B cell (primary cell): ENCODE data around the gene PTPRC. TPM values are rescaled to one million over a fixed set of nuclear protein-coding genes. Genes with fewer than 3 reads are reported as not detected.

ENCODE experiments used
- ATAC-seq: fragments of 200-7000 bp; cut with Tn5 transposase; one replicate; pipeline ENCODE4 v1.10.0; 2021; ENCODE audit warnings: low read depth, mild to moderate bottlenecking, moderate number of reproducible peaks, moderate library complexity
- CTCF ChIA-PET: fragments of 350-600 bp; sonication (Branson Sonifier 250); formaldehyde crosslinking; loops from one replicate; lab custom pipeline; 2021; ENCODE audit warnings: antibody characterized with exemption, inconsistent platforms; lab: Charles Lee
- POLR2A ChIA-PET: fragments of 350-600 bp; sonication (Branson Sonifier 250); formaldehyde crosslinking; loops from one replicate; lab custom pipeline; 2021; ENCODE audit warnings: antibody characterized with exemption; lab: Charles Lee
- DNase-seq: peaks from one replicate; pipeline ENCODE4 v3.0.0; 2013
- H2AFZ ChIP-seq: 2 replicates; pipeline ENCODE4 v1.6.1; 2012; ENCODE audit warnings: mild to moderate bottlenecking, low read depth, low read length; ENCODE audit not compliant: insufficient read depth, poor library complexity, severe bottlenecking
- H3K27ac ChIP-seq, 2 donors: 1 replicate in 1 of 2; 2 replicates in 1 of 2; pipeline ENCODE4 v1.5.1; 2012 to 2013; ENCODE audit warnings: low read length in 2 of 2, mild to moderate bottlenecking in 2 of 2, moderate library complexity in 1 of 2
- H3K27me3 ChIP-seq, 4 experiments: fragments of 200-600 bp in 1 of 4; sonication (generic) in 1 of 4; replicated peaks in 1 of 4; 1 replicate in 2 of 4; 2 replicates in 2 of 4; pipeline versions ENCODE4 v1.6.1 to v1.7.0; 2013 to 2016; ENCODE audit warnings: low read length in 3 of 4, mild to moderate bottlenecking in 2 of 4, mixed read lengths in 1 of 4, moderate library complexity in 1 of 4; ENCODE audit not compliant: insufficient read depth in 4 of 4, control insufficient read depth in 3 of 4; ENCODE audit errors: control extremely low read depth in 1 of 4
- H3K36me3 ChIP-seq, 2 experiments: replicated peaks in 1 of 2; 1 replicate in 1 of 2; 2 replicates in 1 of 2; pipeline versions ENCODE4 v1.6.1 to v1.7.1; 2013; ENCODE audit warnings: low read length in 1 of 2; ENCODE audit not compliant: insufficient read depth in 2 of 2, control insufficient read depth in 1 of 2; ENCODE audit errors: control extremely low read depth in 1 of 2, extremely low read depth in 1 of 2
- H3K4me1 ChIP-seq, 2 donors: fragments of 200-600 bp in 1 of 2; sonication (generic) in 1 of 2; 1 replicate in 1 of 2; 2 replicates in 1 of 2; pipeline versions ENCODE4 v1.5.1 to v1.6.1; 2013 to 2017; ENCODE audit warnings: low read length in 2 of 2; ENCODE audit not compliant: control insufficient read depth in 2 of 2, insufficient read depth in 2 of 2
- H3K4me2 ChIP-seq: replicated peaks from 2 replicates; pipeline ENCODE3; 2012; ENCODE audit warnings: mild to moderate bottlenecking, low read depth, low read length; ENCODE audit not compliant: poor library complexity, severe bottlenecking
- H3K4me3 ChIP-seq, 5 experiments: fragments of 200-600 bp in 1 of 5; sonication (generic) in 1 of 5; 1 replicate in 3 of 5; 2 replicates in 2 of 5; pipeline versions ENCODE4 v1.5.1 to v1.7.0; 2011 to 2016; ENCODE audit warnings: low read length in 4 of 5, mild to moderate bottlenecking in 4 of 5, low read depth in 2 of 5, control low read depth in 1 of 5, moderate library complexity in 1 of 5; ENCODE audit not compliant: insufficient read depth in 1 of 5; ENCODE audit errors: control extremely low read depth in 1 of 5, extremely low read depth in 1 of 5
- H3K79me2 ChIP-seq: fragments of 200-600 bp; sonication (generic); one replicate; pipeline ENCODE4 v1.6.0; 2016; ENCODE audit warnings: low read length; ENCODE audit not compliant: control insufficient read depth, insufficient read depth
- H3K9ac ChIP-seq: fragments of 200-600 bp; sonication (generic); 2 replicates; pipeline ENCODE4 v1.6.1; 2017; ENCODE audit warnings: mild to moderate bottlenecking, low read length, moderate library complexity
- H3K9me3 ChIP-seq, 3 donors: one replicate each; pipeline versions ENCODE4 v1.6.1 to v1.7.1; 2013; ENCODE audit warnings: low read length in 2 of 3; ENCODE audit not compliant: control insufficient read depth in 2 of 3, insufficient read depth in 1 of 3; ENCODE audit errors: control extremely low read depth in 1 of 3
- H4K20me1 ChIP-seq: 2 replicates; pipeline ENCODE4 v1.6.0; 2012; ENCODE audit warnings: mild to moderate bottlenecking, low read length; ENCODE audit not compliant: insufficient read depth, control insufficient read depth, poor library complexity, severe bottlenecking
- H3K27ac Mint-ChIP-seq: one replicate; pipeline ENCODE4 v1.8.0; 2021; ENCODE audit warnings: mixed read lengths
- H3K27me3 Mint-ChIP-seq: one replicate; pipeline ENCODE4 v1.8.0; 2021; ENCODE audit warnings: mixed read lengths
- H3K4me1 Mint-ChIP-seq: one replicate; pipeline ENCODE4 v1.8.0; 2021; ENCODE audit warnings: mixed read lengths
- H3K4me3 Mint-ChIP-seq: one replicate; pipeline ENCODE4 v1.8.0; 2021; ENCODE audit warnings: mixed read lengths
- H3K9me3 Mint-ChIP-seq: one replicate; pipeline ENCODE4 v1.8.0; 2022; ENCODE audit warnings: mixed read lengths; ENCODE audit not compliant: insufficient read depth
- CTCF ChIP-seq: fragments of 200-600 bp; IDR thresholded peaks from one replicate; pipeline ENCODE4 v1.8.0; 2022; ENCODE audit warnings: antibody characterized with exemption, mild to moderate bottlenecking
- EZH2 ChIP-seq: IDR thresholded peaks from 2 replicates; pipeline ENCODE4 v1.6.1; 2012; ENCODE audit warnings: borderline replicate concordance, low read depth, mild to moderate bottlenecking, moderate library complexity, low read length; ENCODE audit not compliant: insufficient read depth, poor library complexity, severe bottlenecking
- whole genome bisulfite sequencing: methylation state at CpG from one replicate; pipeline ENCODE4 v1.1.5; 2013; ENCODE audit warnings: missing lambda C conversion rate; ENCODE audit not compliant: insufficient coverage; 5-methylcytosine and 5-hydroxymethylcytosine counted together
- intact Hi-C: fragments of 100-400 bp; cut with micrococcal nuclease; formaldehyde crosslinking; loops from one replicate; pipeline ENCODE4 v1.10.0; 2022
- polyA plus RNA-seq: library from polyadenylated mRNA; depleted of rRNA; stranded (reverse); fragments of >200 nt; gene quantifications from 2 replicates; pipeline ENCODE4 v1.2.3, GENCODE V29; 2012
- total RNA-seq, 2 donors: library from RNA; stranded (reverse); fragments of 120-200 nt in 1 of 2; gene quantifications; 1 replicate in 1 of 2; 2 replicates in 1 of 2; pipeline versions ENCODE4 v1.2.3 to v1.2.4, GENCODE V29; 2013 to 2022

PTPRC gene
- total and polyA plus RNA-seq, 2 donors (not counting 1 experiment from before 2014, with no cell fraction given): 151 to 543 TPM

GRCh38 chr1:198649968-198650338 is 11.1 kb downstream of the PTPRC start:
- no peaks in the 10 kb centered on the region for H3K9me3 Mint-ChIP-seq
- Histone ChIP-seq H3K36me3 (peaks cover 20 to 66% of the 10 kb centered on the region in 2 experiments), H3K9ac (peak overlapping the region; percentile 17), H4K20me1 (peaks cover 45% of the 10 kb centered on the region), H3K27me3 (no peaks in the 10 kb centered on the region), H2AFZ (no peak overlapping the region), H3K4me3 (no peak overlapping the region), H3K9me3 (no peaks in the 10 kb centered on the region), H3K79me2 (peaks cover 100% of the 10 kb centered on the region), H3K4me2 (peak overlapping the region; percentile 83), H3K4me1 (peaks cover 38 to 94% of the 10 kb centered on the region in 2 donors), H3K27ac (peak overlapping the region; percentile 36 to 90)
- TF ChIP-seq CTCF (no peak), EZH2 (no peak)
- ATAC-seq: peak; percentile 32
- POLR2A ChIA-PET: interaction anchor here (0.6 to 2.1 kb wide), 5 partner anchors 11 to 42 kb away, joined by 3 to 10 read pairs (median 4); partner anchors contain the start of gene PTPRC
- intact Hi-C loops: no loop called here
- peak overlapping the region; percentile 76 for H3K27ac Mint-ChIP-seq
- WGBS: 76% methylated on average over 2 of the region's 2 CpGs
- CTCF ChIA-PET: interaction anchor here (1.0 to 1.9 kb wide), 6 partner anchors 13 to 183 kb away, joined by 3 to 14 read pairs (median 4); no protein-coding TSS in a partner anchor
- peaks cover 66% of the 10 kb centered on the region for H3K4me1 Mint-ChIP-seq
- H3K27me3 Mint-ChIP-seq: no peaks in the 10 kb centered on the region
- DNase-seq: no peak
- H3K4me3 Mint-ChIP-seq: peak overlapping the region; percentile 53

DNA sequence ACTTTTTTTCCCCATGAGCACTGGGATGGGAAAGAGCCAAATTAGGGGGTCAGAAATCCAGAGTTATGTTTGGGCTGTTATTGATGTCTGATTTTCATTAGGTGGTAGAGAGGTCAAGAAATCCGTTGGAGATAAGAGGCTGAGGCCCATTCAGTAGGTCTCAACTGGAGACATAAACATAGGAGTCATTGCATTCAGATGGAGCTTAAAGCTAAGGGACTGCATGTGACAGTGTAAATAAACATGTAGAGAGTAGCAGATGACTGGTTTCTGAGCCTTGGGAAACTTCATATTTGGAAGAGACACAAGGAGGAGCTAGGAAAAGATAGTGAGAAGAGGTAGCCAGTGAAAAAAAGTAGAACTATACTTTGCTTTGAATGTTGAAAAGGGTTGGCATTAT is 11.7 kb downstream of the PTPRC start:
- H4K20me1 ChIP-seq: peaks cover 39% of the 10 kb centered on the region
- H3K9me3 Mint-ChIP-seq: no peaks in the 10 kb centered on the region
- H3K27ac ChIP-seq: peak overlapping the region; percentile 36 to 90
- H3K27me3 Mint-ChIP-seq: no peaks in the 10 kb centered on the region
- ChIA-PET CTCF (interaction anchor here (1.0 to 2.3 kb wide), 8 partner anchors 13 to 184 kb away, joined by 3 to 14 read pairs (median 6); no protein-coding TSS in a partner anchor), POLR2A (interaction anchor here (0.6 to 2.1 kb wide), 5 partner anchors 11 to 43 kb away, joined by 3 to 10 read pairs (median 4); partner anchors contain the start of gene PTPRC)
- H2AFZ ChIP-seq: no peak overlapping the region
- H3K9me3 ChIP-seq: no peaks in the 10 kb centered on the region
- peak overlapping the region in 1 of 5 experiments; percentile 15 for H3K4me3 ChIP-seq
- peak overlapping the region; percentile 53 for H3K4me3 Mint-ChIP-seq
- H3K4me2 ChIP-seq: peak overlapping the region; percentile 83
- intact Hi-C loops: no loop called here
- H3K36me3 ChIP-seq: peaks cover 19 to 62% of the 10 kb centered on the region in 2 experiments
- ATAC-seq (no peak), DNase-seq (no peak)
- peaks cover 41 to 94% of the 10 kb centered on the region in 2 donors for H3K4me1 ChIP-seq
- TF ChIP-seq CTCF (no peak), EZH2 (no peak)
- peaks cover 64% of the 10 kb centered on the region for H3K4me1 Mint-ChIP-seq
- peak overlapping the region; percentile 76 for H3K27ac Mint-ChIP-seq
- peak overlapping the region; percentile 17 for H3K9ac ChIP-seq
- peaks cover 100% of the 10 kb centered on the region for H3K79me2 ChIP-seq
- WGBS: 0% methylated on average over 1 of the region's 1 CpG
- H3K27me3 ChIP-seq: no peaks in the 10 kb centered on the region
